HG03571 (cell line): ENCODE data around the gene IL36RN.
"Not testable (repeated sequence)": the region's sequence is repeated elsewhere in the genome, so short reads cannot be mapped to it uniquely, and the experiment has no call there.

Experiments
- ATAC-seq: cut with Tn5 transposase; IDR thresholded peaks from one replicate; pipeline ENCODE4 v1.9.1; 2021; ENCODE audit not compliant: unreplicated experiment

IL36RN gene

GRCh38 chr2:113096842-113097618 is 38.0 kb downstream of the IL36RN start:
- ATAC-seq: not testable (repeated sequence)

GRCh38 chr2:113098041-113098440 is 39.0 kb downstream of the IL36RN start:
- ATAC-seq: no peak

GRCh38 chr2:113098532-113098931 is 39.5 kb downstream of the IL36RN start:
- no peak for ATAC-seq

- no peak for ATAC-seq
Measured at GRCh38 chr2:113102133-113102532, 43.1 kb downstream of the IL36RN start.

- ATAC-seq: no peak
Measured at GRCh38 chr2:113103277-113103676, 44.3 kb downstream of the IL36RN start.

- ATAC-seq: no peak
Measured at GRCh38 chr2:113104054-113104611, 45.1 kb downstream of the IL36RN start.

- no peak for ATAC-seq
Measured at GRCh38 chr2:113105047-113105785, 46.2 kb downstream of the IL36RN start.

GRCh38 chr2:113111121-113111520 is 52.1 kb downstream of the IL36RN start:
- no peak for ATAC-seq

- ATAC-seq: no peak
Measured at GRCh38 chr2:113111823-113112287, 52.9 kb downstream of the IL36RN start.

- ATAC-seq: no peak
Measured at GRCh38 chr2:113112441-113112840, 53.4 kb downstream of the IL36RN start.

GRCh38 chr2:113112871-113113270 is 53.9 kb downstream of the IL36RN start:
- no peak for ATAC-seq

- no peak for ATAC-seq
Measured at GRCh38 chr2:113113807-113114206, 54.8 kb downstream of the IL36RN start.
